ENCODE results near the gene ENDOD1.
"Not testable (repeated sequence)": the region's sequence is repeated elsewhere in the genome, so short reads cannot be mapped to it uniquely, and the experiment has no call there.

Gene ENDOD1

GRCh38 chr11:95108671-95109551, 19.3 kb downstream of the ENDOD1 start:
- Histone ChIP-seq H3K4me1 (ENCODE audit: control insufficient read depth, low read depth, low read length) (peaks cover 8% of the 10 kb centered on the region), H2BK15ac (replicated peaks; ENCODE audit: low read depth) (no peak overlapping the region), H2BK5ac (ENCODE audit: low read length) (no peak overlapping the region), H3K4me2 (ENCODE audit: low read length) (no peak overlapping the region), H3K79me2 (ENCODE audit: control insufficient read depth, insufficient read depth, low read length) (no peaks in the 10 kb centered on the region), H3K4ac (ENCODE audit: low read depth, low read length) (no peak overlapping the region), H4K5ac (ENCODE audit: low read length) (no peak overlapping the region), H3K27me3 (ENCODE audit: insufficient read depth, low read length, poor library complexity) (no peaks in the 10 kb centered on the region), H2BK120ac (ENCODE audit: low read depth, low read length) (no peak overlapping the region), H3K23ac (ENCODE audit: low read length) (no peak overlapping the region), H3K79me1 (ENCODE audit: low read length) (no peaks in the 10 kb centered on the region), H3K9ac (ENCODE audit: low read length) (no peak overlapping the region), H3K18ac (ENCODE audit: low read length) (no peak overlapping the region), H3K27ac (ENCODE audit: low read depth, low read length) (no peak overlapping the region), H3K36me3 (ENCODE audit: control insufficient read depth, insufficient read depth, low read length) (no peaks in the 10 kb centered on the region), H3K56ac (ENCODE audit: low read length) (no peak overlapping the region), H4K8ac (ENCODE audit: low read depth, low read length) (no peak overlapping the region), H2AK5ac (ENCODE audit: low read length) (no peak overlapping the region), H3K4me3 (ENCODE audit: low read length) (no peak overlapping the region)
- peak; percentile 47 for DNase-seq
- WGBS (ENCODE audit: extremely low coverage, insufficient coverage, low lambda C conversion rate): no CpG with 5 or more reads among the region's 6 CpGs

- H3K4ac ChIP-seq (ENCODE audit: low read depth, low read length); H3K18ac ChIP-seq (ENCODE audit: low read length); H3K9ac ChIP-seq (ENCODE audit: low read length); H3K36me3 ChIP-seq (ENCODE audit: control insufficient read depth, insufficient read depth, low read length); H3K27ac ChIP-seq (ENCODE audit: low read depth, low read length); H3K79me2 ChIP-seq (ENCODE audit: control insufficient read depth, insufficient read depth, low read length); H3K79me1 ChIP-seq (ENCODE audit: low read length); H3K4me2 ChIP-seq (ENCODE audit: low read length); H3K4me3 ChIP-seq (ENCODE audit: low read length); H3K27me3 ChIP-seq (ENCODE audit: insufficient read depth, low read length, poor library complexity); H2BK5ac ChIP-seq (ENCODE audit: low read length); H4K8ac ChIP-seq (ENCODE audit: low read depth, low read length); H2BK15ac ChIP-seq (replicated peaks; ENCODE audit: low read depth); H3K23ac ChIP-seq (ENCODE audit: low read length); H3K4me1 ChIP-seq (ENCODE audit: control insufficient read depth, low read depth, low read length); H2BK120ac ChIP-seq (ENCODE audit: low read depth, low read length); H3K56ac ChIP-seq (ENCODE audit: low read length); DNase-seq; H4K5ac ChIP-seq (ENCODE audit: low read length); H2AK5ac ChIP-seq (ENCODE audit: low read length): not testable (repeated sequence)
- WGBS (ENCODE audit: extremely low coverage, insufficient coverage, low lambda C conversion rate): no CpG with 5 or more reads among the region's 3 CpGs
Measured at GRCh38 chr11:95111471-95111870, 21.8 kb downstream of the ENDOD1 start.

GRCh38 chr11:95111923-95112540, 22.4 kb downstream of the ENDOD1 start:
- H3K4me3 ChIP-seq (ENCODE audit: low read length): no peak overlapping the region
- H2AK5ac ChIP-seq (ENCODE audit: low read length): no peak overlapping the region
- no peaks in the 10 kb centered on the region for H3K36me3 ChIP-seq (ENCODE audit: control insufficient read depth, insufficient read depth, low read length)
- DNase-seq: no peak
- no CpG with 5 or more reads among the region's 3 CpGs for WGBS (ENCODE audit: extremely low coverage, insufficient coverage, low lambda C conversion rate)
- no peak overlapping the region for H4K8ac ChIP-seq (ENCODE audit: low read depth, low read length)
- no peak overlapping the region for H2BK15ac ChIP-seq (replicated peaks; ENCODE audit: low read depth)
- no peak overlapping the region for H3K4me2 ChIP-seq (ENCODE audit: low read length)
- no peak overlapping the region for H3K23ac ChIP-seq (ENCODE audit: low read length)
- no peaks in the 10 kb centered on the region for H3K27me3 ChIP-seq (ENCODE audit: insufficient read depth, low read length, poor library complexity)
- H3K27ac ChIP-seq (ENCODE audit: low read depth, low read length): no peak overlapping the region
- H3K79me1 ChIP-seq (ENCODE audit: low read length): no peaks in the 10 kb centered on the region
- H3K56ac ChIP-seq (ENCODE audit: low read length): no peak overlapping the region
- H3K18ac ChIP-seq (ENCODE audit: low read length): no peak overlapping the region
- no peak overlapping the region for H4K5ac ChIP-seq (ENCODE audit: low read length)
- H2BK120ac ChIP-seq (ENCODE audit: low read depth, low read length): no peak overlapping the region
- no peak overlapping the region for H3K4ac ChIP-seq (ENCODE audit: low read depth, low read length)
- no peak overlapping the region for H3K9ac ChIP-seq (ENCODE audit: low read length)
- peaks cover 8% of the 10 kb centered on the region for H3K4me1 ChIP-seq (ENCODE audit: control insufficient read depth, low read depth, low read length)
- H2BK5ac ChIP-seq (ENCODE audit: low read length): no peak overlapping the region
- H3K79me2 ChIP-seq (ENCODE audit: control insufficient read depth, insufficient read depth, low read length): no peaks in the 10 kb centered on the region

- Histone ChIP-seq H3K4me3 (ENCODE audit: low read length) (no peak overlapping the region), H3K4me2 (ENCODE audit: low read length) (no peak overlapping the region), H2BK15ac (replicated peaks; ENCODE audit: low read depth) (no peak overlapping the region), H4K5ac (ENCODE audit: low read length) (no peak overlapping the region), H3K56ac (ENCODE audit: low read length) (no peak overlapping the region), H2AK5ac (ENCODE audit: low read length) (no peak overlapping the region), H3K9ac (ENCODE audit: low read length) (no peak overlapping the region), H2BK5ac (ENCODE audit: low read length) (no peak overlapping the region), H3K4ac (ENCODE audit: low read depth, low read length) (no peak overlapping the region), H4K8ac (ENCODE audit: low read depth, low read length) (no peak overlapping the region), H3K18ac (ENCODE audit: low read length) (no peak overlapping the region), H3K27ac (ENCODE audit: low read depth, low read length) (no peak overlapping the region), H2BK120ac (ENCODE audit: low read depth, low read length) (no peak overlapping the region), H3K36me3 (ENCODE audit: control insufficient read depth, insufficient read depth, low read length) (no peaks in the 10 kb centered on the region), H3K23ac (ENCODE audit: low read length) (no peak overlapping the region), H3K4me1 (ENCODE audit: control insufficient read depth, low read depth, low read length) (no peaks in the 10 kb centered on the region), H3K27me3 (ENCODE audit: insufficient read depth, low read length, poor library complexity) (no peaks in the 10 kb centered on the region), H3K79me1 (ENCODE audit: low read length) (no peaks in the 10 kb centered on the region), H3K79me2 (ENCODE audit: control insufficient read depth, insufficient read depth, low read length) (no peaks in the 10 kb centered on the region)
- no peak for DNase-seq
- no CpG with 5 or more reads among the region's 1 CpG for WGBS (ENCODE audit: extremely low coverage, insufficient coverage, low lambda C conversion rate)
Measured at GRCh38 chr11:95115597-95115996, 26.0 kb downstream of the ENDOD1 start.

GRCh38 chr11:95119361-95120060, 29.9 kb downstream of the ENDOD1 start:
- no peak overlapping the region for H3K4ac ChIP-seq (ENCODE audit: low read depth, low read length)
- no peaks in the 10 kb centered on the region for H3K27me3 ChIP-seq (ENCODE audit: insufficient read depth, low read length, poor library complexity)
- no peak overlapping the region for H2BK15ac ChIP-seq (replicated peaks; ENCODE audit: low read depth)
- no peak overlapping the region for H3K18ac ChIP-seq (ENCODE audit: low read length)
- no peak overlapping the region for H2BK120ac ChIP-seq (ENCODE audit: low read depth, low read length)
- no peak overlapping the region for H3K56ac ChIP-seq (ENCODE audit: low read length)
- no peak overlapping the region for H2BK5ac ChIP-seq (ENCODE audit: low read length)
- H3K27ac ChIP-seq (ENCODE audit: low read depth, low read length): no peak overlapping the region
- H4K8ac ChIP-seq (ENCODE audit: low read depth, low read length): no peak overlapping the region
- no CpG with 5 or more reads among the region's 2 CpGs for WGBS (ENCODE audit: extremely low coverage, insufficient coverage, low lambda C conversion rate)
- H4K5ac ChIP-seq (ENCODE audit: low read length): no peak overlapping the region
- no peak overlapping the region for H3K4me2 ChIP-seq (ENCODE audit: low read length)
- H3K79me1 ChIP-seq (ENCODE audit: low read length): no peaks in the 10 kb centered on the region
- no peaks in the 10 kb centered on the region for H3K36me3 ChIP-seq (ENCODE audit: control insufficient read depth, insufficient read depth, low read length)
- H3K4me3 ChIP-seq (ENCODE audit: low read length): no peak overlapping the region
- DNase-seq: no peak
- H3K79me2 ChIP-seq (ENCODE audit: control insufficient read depth, insufficient read depth, low read length): no peaks in the 10 kb centered on the region
- no peaks in the 10 kb centered on the region for H3K4me1 ChIP-seq (ENCODE audit: control insufficient read depth, low read depth, low read length)
- H2AK5ac ChIP-seq (ENCODE audit: low read length): no peak overlapping the region
- H3K9ac ChIP-seq (ENCODE audit: low read length): no peak overlapping the region
- H3K23ac ChIP-seq (ENCODE audit: low read length): no peak overlapping the region

Measured in mesendoderm (in vitro differentiated cells).